Fibroblast of skin of abdomen (primary cell): ENCODE results near the gene MRPL44.

Source experiments
- DNase-seq: peaks from one replicate; pipeline ENCODE4 v3.0.0-alpha.2; 2013

Gene MRPL44

DNA sequence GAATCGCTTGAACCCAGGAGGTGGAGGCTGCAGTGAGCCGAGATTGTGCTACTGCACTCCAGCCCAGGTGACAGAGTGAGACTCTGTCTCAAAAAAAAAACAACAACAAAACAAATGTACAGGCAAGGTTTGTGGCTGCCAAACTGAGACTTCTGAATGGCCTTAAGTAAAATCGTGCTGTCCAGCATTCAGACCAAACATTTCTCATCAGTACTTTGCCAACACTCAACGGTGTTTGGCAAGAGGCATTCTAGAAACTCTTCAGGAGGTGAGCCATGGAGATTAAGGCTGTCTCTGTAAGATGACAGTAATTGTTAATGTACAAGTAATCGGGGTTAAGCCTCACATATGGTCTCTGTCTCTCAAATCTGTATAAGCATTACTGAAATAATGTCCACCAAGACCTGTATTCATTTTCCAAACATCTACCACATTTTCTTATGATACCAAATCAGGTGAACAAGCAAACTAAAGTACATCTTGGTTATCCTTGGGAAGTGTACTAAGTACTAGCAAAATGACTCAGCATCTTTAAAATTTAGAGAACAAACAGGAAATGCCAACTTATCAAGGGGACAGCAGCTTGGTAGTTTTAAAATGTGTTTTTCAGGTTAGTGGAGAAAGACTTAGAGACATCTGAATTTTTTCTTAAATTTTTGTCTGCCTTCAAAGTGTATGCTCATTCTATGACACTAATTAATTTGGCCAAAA is 52.5 kb downstream of the MRPL44 start:
- DNase-seq: no peak

GRCh38 chr2:224011837-224012236 is 54.6 kb downstream of the MRPL44 start:
- no peak for DNase-seq

DNA sequence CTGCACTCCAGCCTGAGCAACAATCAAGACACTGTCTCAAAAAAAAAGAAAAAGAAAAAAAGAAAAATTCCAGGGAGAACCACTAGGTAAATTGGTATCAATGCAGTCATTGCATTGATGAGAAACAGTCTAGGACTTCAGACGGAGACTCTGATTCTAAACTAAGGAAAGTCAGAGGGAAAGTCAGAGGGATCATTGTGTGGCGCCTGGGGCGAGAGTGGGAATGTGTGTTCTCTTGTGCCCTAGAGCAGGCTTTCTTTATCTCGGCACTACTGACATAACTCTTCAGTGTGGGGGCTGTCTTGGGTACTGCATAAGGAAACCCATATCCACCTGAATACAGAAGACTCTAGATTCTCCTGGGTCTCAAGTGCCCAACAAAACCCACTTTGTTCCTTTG is 57.1 kb downstream of the MRPL44 start:
- DNase-seq: no peak

DNA sequence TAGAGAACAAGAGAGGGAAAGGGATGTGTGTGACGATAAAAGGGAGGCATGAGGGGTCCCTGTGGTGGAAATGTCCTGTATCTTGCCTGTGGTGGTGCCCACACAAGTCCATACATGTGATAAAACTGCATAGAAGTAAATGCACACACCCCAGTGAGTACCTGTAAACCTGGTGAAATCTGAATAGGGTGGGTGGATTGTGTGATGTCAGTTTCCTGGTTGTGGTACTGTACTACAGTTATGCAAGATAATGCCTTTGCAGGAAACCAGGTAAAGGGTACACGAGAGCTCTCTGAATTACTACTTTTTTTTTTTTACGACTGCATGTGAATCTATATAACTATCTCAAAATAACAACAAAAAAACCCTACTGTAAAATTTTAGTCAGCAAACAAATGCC is 59.7 kb downstream of the MRPL44 start:
- DNase-seq: no peak
